ENCODE results near the gene EXO5.
"Not testable (repeated sequence)": the region's sequence is repeated elsewhere in the genome, so short reads cannot be mapped to it uniquely, and the experiment has no call there.

- TF ChIP-seq CTCF (IDR thresholded peaks at IDR 0.05 in 2 of 3, conservative IDR thresholded peaks at IDR 0.05 in 1 of 3; ENCODE audit: borderline replicate concordance in 1 of 3, insufficient read depth in 1 of 3, low read depth in 2 of 3, low read length in 2 of 3); CBX3 (IDR thresholded peaks at IDR 0.05; ENCODE audit: low read depth); POLR2A (IDR thresholded peaks at IDR 0.05; ENCODE audit: borderline replicate concordance, extremely low read depth, insufficient read depth, insufficient read length): not testable (repeated sequence)
Measured at GRCh38 chr1:40502651-40503050, 5.9 kb upstream of the EXO5 start.

Data from HCT116 (cell line).